H9 (cell line): ENCODE results near the gene S100A4. TPM values are rescaled to one million over a fixed set of nuclear protein-coding genes. Genes with fewer than 3 reads are reported as not detected.

Source experiments
- DNase-seq: peaks from one replicate; pipeline ENCODE4 v3.0.0-alpha.2; 2017
- H2AFZ ChIP-seq: one replicate; pipeline ENCODE4 v1.6.1; 2013; ENCODE audit warnings: mild to moderate bottlenecking, low read length, control low read depth, moderate library complexity
- H2AK5ac ChIP-seq: 2 replicates; pipeline ENCODE4 v1.6.1; 2013; ENCODE audit warnings: low read length, control low read depth, mixed read lengths; ENCODE audit not compliant: insufficient read length
- H2BK120ac ChIP-seq: one replicate; pipeline ENCODE4 v1.6.1; 2013; ENCODE audit warnings: low read depth, mild to moderate bottlenecking, low read length, control low read depth, inconsistent platforms; ENCODE audit not compliant: poor library complexity, severe bottlenecking
- H2BK12ac ChIP-seq: 2 replicates; pipeline ENCODE4 v1.6.1; 2013; ENCODE audit warnings: low read length, control low read depth, mixed read lengths, low read depth; ENCODE audit not compliant: insufficient read length
- H2BK15ac ChIP-seq: 2 replicates; pipeline ENCODE4 v1.6.1; 2013; ENCODE audit warnings: low read depth, low read length, control low read depth
- H2BK20ac ChIP-seq: one replicate; pipeline ENCODE4 v1.6.1; 2013; ENCODE audit warnings: low read depth, mild to moderate bottlenecking, low read length, control low read depth, inconsistent platforms; ENCODE audit not compliant: poor library complexity, severe bottlenecking
- H2BK5ac ChIP-seq: 2 replicates; pipeline ENCODE4 v1.6.1; 2013; ENCODE audit warnings: low read length, control low read depth, mixed read lengths; ENCODE audit not compliant: insufficient read length
- H3K14ac ChIP-seq: 2 replicates; pipeline ENCODE4 v1.6.1; 2013; ENCODE audit warnings: low read length, control low read depth; ENCODE audit not compliant: insufficient read depth
- H3K18ac ChIP-seq: 2 replicates; pipeline ENCODE4 v1.6.1; 2013; ENCODE audit warnings: low read depth, mild to moderate bottlenecking, mixed read lengths, low read length, control low read depth; ENCODE audit not compliant: insufficient read length
- H3K23ac ChIP-seq: 2 replicates; pipeline ENCODE4 v1.6.1; 2013; ENCODE audit warnings: low read length, control low read depth, mixed read lengths, low read depth; ENCODE audit not compliant: insufficient read length
- H3K23me2 ChIP-seq: 2 replicates; pipeline ENCODE4 v1.6.1; 2013; ENCODE audit warnings: low read depth, mild to moderate bottlenecking, mixed read lengths, low read length, control low read depth; ENCODE audit not compliant: insufficient read length, poor library complexity, severe bottlenecking
- H3K27ac ChIP-seq: 2 replicates; pipeline ENCODE4 v1.5.1; 2013; ENCODE audit warnings: low read length, control low read depth, mixed read lengths, low read depth; ENCODE audit not compliant: insufficient read length
- H3K27me3 ChIP-seq: 2 replicates; pipeline ENCODE4 v1.6.1; 2013; ENCODE audit warnings: low read length, control low read depth, inconsistent platforms; ENCODE audit not compliant: insufficient read depth
- H3K4ac ChIP-seq: 2 replicates; pipeline ENCODE4 v1.6.1; 2013; ENCODE audit warnings: low read depth, mild to moderate bottlenecking, control low read depth, inconsistent platforms, low read length, moderate library complexity
- H3K4me1 ChIP-seq: 2 replicates; pipeline ENCODE4 v1.6.1; 2013; ENCODE audit warnings: low read length, control low read depth, inconsistent platforms; ENCODE audit not compliant: insufficient read depth
- H3K4me2 ChIP-seq: 2 replicates; pipeline ENCODE4 v1.6.1; 2013; ENCODE audit warnings: low read length, control low read depth, mixed read lengths; ENCODE audit not compliant: insufficient read length, insufficient read depth
- H3K56ac ChIP-seq: 2 replicates; pipeline ENCODE4 v1.6.1; 2013; ENCODE audit warnings: low read depth, mild to moderate bottlenecking, mixed read lengths, low read length, control low read depth; ENCODE audit not compliant: insufficient read length
- H3K79me1 ChIP-seq: 2 replicates; pipeline ENCODE4 v1.6.1; 2013; ENCODE audit warnings: low read depth, mild to moderate bottlenecking, moderate library complexity, low read length, control low read depth, inconsistent platforms; ENCODE audit not compliant: insufficient read depth, poor library complexity, severe bottlenecking
- H3K79me2 ChIP-seq: 2 replicates; pipeline ENCODE4 v1.6.1; 2013; ENCODE audit warnings: low read length, control low read depth, inconsistent platforms; ENCODE audit not compliant: insufficient read depth
- H3K9ac ChIP-seq: 2 replicates; pipeline ENCODE4 v1.6.1; 2013; ENCODE audit warnings: low read length, control low read depth, mixed read lengths; ENCODE audit not compliant: insufficient read length; ENCODE audit errors: extremely low read depth
- H3K9me3 ChIP-seq: one replicate; pipeline ENCODE4 v1.6.1; 2013; ENCODE audit warnings: low read depth, low read length, inconsistent platforms; ENCODE audit not compliant: control insufficient read depth
- H3T11ph ChIP-seq: one replicate; pipeline ENCODE4 v1.6.1; 2013; ENCODE audit warnings: mild to moderate bottlenecking, low read length, control low read depth, inconsistent platforms
- H4K20me1 ChIP-seq: one replicate; pipeline ENCODE4 v1.6.1; 2013; ENCODE audit not compliant: control insufficient read depth, insufficient read length, insufficient read depth
- H4K5ac ChIP-seq: 2 replicates; pipeline ENCODE4 v1.6.1; 2013; ENCODE audit warnings: low read depth, mild to moderate bottlenecking, mixed read lengths, low read length, control low read depth; ENCODE audit not compliant: insufficient read length
- H4K8ac ChIP-seq: replicated peaks from 2 replicates; pipeline ENCODE4 v1.6.1; 2013; ENCODE audit warnings: low read length, control low read depth, mixed read lengths, low read depth; ENCODE audit not compliant: insufficient read length
- H4K91ac ChIP-seq: 2 replicates; pipeline ENCODE4 v1.6.1; 2013; ENCODE audit warnings: low read depth, mild to moderate bottlenecking, moderate library complexity, mixed read lengths, low read length, control low read depth; ENCODE audit not compliant: insufficient read length
- H3K27ac Mint-ChIP-seq, 3 experiments: 2 replicates in 2 of 3; 3 replicates in 1 of 3; pipeline ENCODE4 v1.8.0; 2020 to 2021; ENCODE audit warnings: mixed read lengths in 3 of 3, mild to moderate bottlenecking in 1 of 3, moderate library complexity in 1 of 3
- H3K27me3 Mint-ChIP-seq: 2 replicates; pipeline ENCODE4 v1.8.0; 2021; ENCODE audit warnings: low read depth, mild to moderate bottlenecking, moderate library complexity, mixed read lengths
- H3K36me3 Mint-ChIP-seq, 3 experiments: 2 replicates in 2 of 3; 3 replicates in 1 of 3; pipeline ENCODE4 v1.8.0; 2020 to 2021; ENCODE audit warnings: low read depth in 3 of 3, mixed read lengths in 3 of 3; ENCODE audit not compliant: insufficient read depth in 1 of 3
- H3K4me1 Mint-ChIP-seq, 2 experiments: 2 replicates each; pipeline ENCODE4 v1.8.0; 2020; ENCODE audit warnings: mixed read lengths in 2 of 2
- H3K4me3 Mint-ChIP-seq, 2 experiments: 2 replicates in 1 of 2; 3 replicates in 1 of 2; pipeline ENCODE4 v1.8.0; 2020 to 2021; ENCODE audit warnings: mild to moderate bottlenecking in 2 of 2, mixed read lengths in 2 of 2, moderate library complexity in 1 of 2
- H3K9me3 Mint-ChIP-seq, 2 experiments: 2 replicates in 1 of 2; 3 replicates in 1 of 2; pipeline ENCODE4 v1.8.0; 2020; ENCODE audit warnings: mild to moderate bottlenecking in 2 of 2, mixed read lengths in 2 of 2, moderate library complexity in 1 of 2
- WGBS: extraction: QIAGEN DNeasy Blood & Tissue Kit; methylation state at CpG from one replicate; pipeline ENCODE4 v1.1.7; 2013; ENCODE audit warnings: missing lambda C conversion rate, low lambda C conversion rate, mixed read lengths; ENCODE audit not compliant: insufficient read length; ENCODE audit errors: extremely low coverage; 5-methylcytosine and 5-hydroxymethylcytosine counted together
- total RNA-seq: library from RNA; stranded (reverse); gene quantifications from 2 replicates; pipeline ENCODE4 v1.2.1, GENCODE V29; 2021
- TF ChIP-seq, protein P1 (sequence below): fragments of 200-600 bp; sonication (generic); conservative IDR thresholded peaks from 3 replicates; pipeline ENCODE4 v1.8.0; 2021; ENCODE audit warnings: antibody characterized with exemption, mild to moderate bottlenecking

Gene S100A4
- total RNA-seq, 1 experiment from 2014 or later, result 9.0 TPM

DNA sequence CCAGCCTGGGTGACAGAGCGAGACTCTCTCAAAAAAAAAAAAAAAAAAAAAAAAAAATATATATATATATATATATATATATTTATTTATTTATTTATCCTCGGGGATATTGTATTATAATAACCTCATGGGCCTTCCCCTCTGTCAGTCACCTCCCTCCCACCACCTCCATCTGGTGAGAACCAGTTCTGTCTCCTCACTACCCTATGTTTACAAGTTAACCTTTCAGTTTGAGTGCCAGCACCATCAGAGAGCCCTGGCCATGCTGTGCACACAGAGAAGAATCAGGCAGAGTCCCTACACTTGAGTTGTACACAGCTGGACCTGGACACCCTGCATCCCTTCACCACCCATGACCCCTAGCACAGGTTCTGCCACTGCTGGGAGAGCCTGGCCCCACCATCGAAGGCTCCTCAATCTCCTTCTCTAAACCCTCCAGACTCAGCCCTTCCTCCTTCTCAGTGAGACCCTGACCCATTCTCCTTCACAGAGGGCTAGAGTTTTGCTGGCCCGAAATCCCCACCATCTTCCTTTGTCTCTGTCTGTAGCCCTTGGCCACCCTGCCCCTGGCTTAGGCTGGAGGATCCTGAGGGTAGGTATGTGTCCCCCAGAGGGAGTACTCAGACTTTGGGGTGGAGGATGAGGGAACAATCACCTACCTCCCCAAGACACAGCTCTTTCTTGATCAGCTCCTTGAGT is 6.1 kb downstream of the S100A4 start:
- Histone ChIP-seq H4K91ac (no peak overlapping the region), H3K27me3 (no peaks in the 10 kb centered on the region; the same call in 1 of the 2 replicates), H3K9ac (no peak overlapping the region), H3K56ac (no peak overlapping the region), H3K27ac (no peak overlapping the region), H2BK5ac (no peak overlapping the region), H3K79me2 (no peaks in the 10 kb centered on the region), H3K23me2 (no peaks in the 10 kb centered on the region), H3T11ph (no peak overlapping the region), H3K18ac (no peak overlapping the region), H3K23ac (no peak overlapping the region), H3K79me1 (no peaks in the 10 kb centered on the region), H2AK5ac (no peak overlapping the region), H3K14ac (no peak overlapping the region), H2BK120ac (no peak overlapping the region), H2AFZ (no peak overlapping the region), H3K9me3 (no peaks in the 10 kb centered on the region), H3K4me1 (peaks cover 5% of the 10 kb centered on the region; the same call in 1 of the 2 replicates), H4K5ac (no peak overlapping the region), H4K8ac (no peak overlapping the region), H2BK15ac (no peak overlapping the region), H3K4me2 (no peak overlapping the region), H4K20me1 (no peaks in the 10 kb centered on the region), H2BK12ac (no peak overlapping the region), H2BK20ac (no peak overlapping the region), H3K4ac (no peak overlapping the region)
- H3K27ac Mint-ChIP-seq, result no peak overlapping the region
- H3K4me1 Mint-ChIP-seq, result peaks cover 17 to 32% of the 10 kb centered on the region in 2 experiments
- TF ChIP-seq, protein P1, sequence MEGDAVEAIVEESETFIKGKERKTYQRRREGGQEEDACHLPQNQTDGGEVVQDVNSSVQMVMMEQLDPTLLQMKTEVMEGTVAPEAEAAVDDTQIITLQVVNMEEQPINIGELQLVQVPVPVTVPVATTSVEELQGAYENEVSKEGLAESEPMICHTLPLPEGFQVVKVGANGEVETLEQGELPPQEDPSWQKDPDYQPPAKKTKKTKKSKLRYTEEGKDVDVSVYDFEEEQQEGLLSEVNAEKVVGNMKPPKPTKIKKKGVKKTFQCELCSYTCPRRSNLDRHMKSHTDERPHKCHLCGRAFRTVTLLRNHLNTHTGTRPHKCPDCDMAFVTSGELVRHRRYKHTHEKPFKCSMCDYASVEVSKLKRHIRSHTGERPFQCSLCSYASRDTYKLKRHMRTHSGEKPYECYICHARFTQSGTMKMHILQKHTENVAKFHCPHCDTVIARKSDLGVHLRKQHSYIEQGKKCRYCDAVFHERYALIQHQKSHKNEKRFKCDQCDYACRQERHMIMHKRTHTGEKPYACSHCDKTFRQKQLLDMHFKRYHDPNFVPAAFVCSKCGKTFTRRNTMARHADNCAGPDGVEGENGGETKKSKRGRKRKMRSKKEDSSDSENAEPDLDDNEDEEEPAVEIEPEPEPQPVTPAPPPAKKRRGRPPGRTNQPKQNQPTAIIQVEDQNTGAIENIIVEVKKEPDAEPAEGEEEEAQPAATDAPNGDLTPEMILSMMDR, result no peak
- H3K9me3 Mint-ChIP-seq, result no peaks in the 10 kb centered on the region
- H3K36me3 Mint-ChIP-seq, result no peaks in the 10 kb centered on the region; a peak in 1 of 7 replicates
- WGBS, result no CpG with 5 or more reads among the region's 4 CpGs
- no peak overlapping the region for H3K4me3 Mint-ChIP-seq
- no peak for DNase-seq
- H3K27me3 Mint-ChIP-seq, result peaks cover 3% of the 10 kb centered on the region
